Endometrial microvascular endothelial cells (primary cell): ENCODE measurements around the gene CTIF. TPM values are rescaled to one million over a fixed set of nuclear protein-coding genes. Genes with fewer than 3 reads are reported as not detected.
"Not testable (repeated sequence)": the region's sequence is repeated elsewhere in the genome, so short reads cannot be mapped to it uniquely, and the experiment has no call there.

Experiments used
- in situ Hi-C: cut with HindIII; loops from 2 replicates; pipeline ENCODE4 v1.10.0; 2017; ENCODE audit warnings: low sequenced_read_pairs, low pct_unique_long_range_greater_than_20kb; ENCODE audit errors: inconsistent ontology term
- total RNA-seq: library from RNA; depleted of rRNA; stranded (reverse); fragments of >200 nt; gene quantifications from one replicate; pipeline ENCODE4 v1.2.3, GENCODE V29; 2015; ENCODE audit errors: inconsistent ontology term

The CTIF gene
- total RNA-seq, 1 donor from 2014 or later: 13.2 TPM

DNA sequence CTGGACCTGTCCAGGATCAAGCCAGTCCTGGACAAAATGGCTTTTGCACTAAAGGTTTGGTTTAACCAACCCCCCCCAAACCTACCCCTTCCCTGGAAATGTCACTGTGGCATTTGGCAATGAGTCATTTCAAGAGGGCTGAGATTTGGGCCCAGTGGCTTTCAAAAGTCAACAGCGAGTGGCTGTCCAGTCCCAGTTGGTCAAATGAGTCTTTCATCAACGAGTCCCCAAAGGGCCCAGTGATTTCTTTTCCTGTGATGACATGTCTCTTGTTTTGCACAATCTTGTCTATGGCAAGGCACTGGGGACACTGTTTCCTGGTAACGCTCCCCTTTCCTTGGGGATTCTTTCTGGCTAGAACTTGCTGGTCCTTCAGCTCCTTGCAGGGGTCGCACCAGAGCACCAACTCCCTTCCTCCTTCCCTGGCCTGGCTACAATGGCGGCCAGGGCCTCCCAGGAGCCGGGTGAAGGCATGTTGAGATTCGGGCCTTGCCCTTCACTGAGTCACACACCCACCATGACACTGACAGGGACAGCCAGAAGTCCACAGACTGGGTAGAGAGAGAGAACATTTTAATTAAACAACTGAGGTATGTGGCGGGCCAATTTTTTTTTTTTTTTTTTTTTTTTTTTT is 324.7 kb downstream of the CTIF start:
- in situ Hi-C loops: no loop called here

DNA sequence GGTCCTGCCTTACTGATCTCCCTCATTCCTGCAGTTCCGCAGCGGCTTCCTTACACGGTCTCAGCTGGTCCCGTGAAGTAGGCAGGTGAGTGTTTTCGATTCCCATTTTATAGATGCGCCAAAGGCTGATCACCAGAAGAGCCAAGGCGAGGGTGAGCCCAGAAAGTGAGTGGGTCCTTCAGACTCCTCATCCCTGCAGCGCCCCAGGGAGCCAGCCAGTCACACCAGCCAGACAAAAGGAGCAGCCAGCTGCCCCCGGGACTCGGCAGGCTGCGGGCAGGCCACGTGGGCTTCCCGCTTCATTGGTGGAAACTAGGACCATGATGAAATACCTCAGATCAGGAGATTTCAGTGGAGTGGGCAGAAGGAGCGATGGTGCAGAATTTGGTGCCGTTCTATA is 326.0 kb downstream of the CTIF start:
- in situ Hi-C loops: no loop called here

DNA sequence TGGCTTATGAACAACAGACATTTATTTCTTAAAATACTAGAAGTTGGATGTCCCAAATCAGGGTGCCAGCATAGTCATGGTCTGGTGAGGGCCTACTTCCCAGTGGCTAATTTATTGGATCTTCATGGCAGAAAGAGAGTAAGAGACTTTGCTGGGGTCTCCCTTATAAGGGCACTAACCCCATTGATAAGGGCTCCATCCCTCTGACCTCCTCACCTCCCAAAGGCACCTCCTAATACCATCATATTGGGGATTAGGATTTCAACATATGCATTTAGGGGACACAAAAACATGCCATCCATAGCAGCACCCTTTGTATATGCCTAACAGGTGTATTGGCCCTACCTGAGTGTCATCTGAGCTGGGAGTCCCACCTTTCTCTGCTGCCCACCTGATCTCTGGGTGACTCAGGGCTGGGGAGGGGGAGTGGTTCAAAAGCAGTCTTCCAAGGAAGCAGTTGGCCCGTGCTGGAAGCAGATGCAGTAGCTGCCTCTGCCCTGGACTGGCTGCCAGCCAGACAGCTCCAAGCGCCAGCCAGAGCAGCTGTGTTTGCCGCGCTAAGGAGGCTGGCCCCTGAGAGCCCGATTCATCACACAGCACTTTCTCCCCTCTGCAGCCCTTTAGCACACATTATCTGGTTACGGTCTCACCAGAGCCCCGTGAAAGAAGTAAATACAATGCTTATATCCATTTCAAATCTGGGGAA is 327.4 kb downstream of the CTIF start:
- in situ Hi-C loops: no loop called here

GRCh38 chr18:48866856-48867255 is 328.0 kb downstream of the CTIF start:
- in situ Hi-C loops: no loop called here

- in situ Hi-C loops: no loop called here
Observed at GRCh38 chr18:48867978-48868377, 329.1 kb downstream of the CTIF start.

DNA sequence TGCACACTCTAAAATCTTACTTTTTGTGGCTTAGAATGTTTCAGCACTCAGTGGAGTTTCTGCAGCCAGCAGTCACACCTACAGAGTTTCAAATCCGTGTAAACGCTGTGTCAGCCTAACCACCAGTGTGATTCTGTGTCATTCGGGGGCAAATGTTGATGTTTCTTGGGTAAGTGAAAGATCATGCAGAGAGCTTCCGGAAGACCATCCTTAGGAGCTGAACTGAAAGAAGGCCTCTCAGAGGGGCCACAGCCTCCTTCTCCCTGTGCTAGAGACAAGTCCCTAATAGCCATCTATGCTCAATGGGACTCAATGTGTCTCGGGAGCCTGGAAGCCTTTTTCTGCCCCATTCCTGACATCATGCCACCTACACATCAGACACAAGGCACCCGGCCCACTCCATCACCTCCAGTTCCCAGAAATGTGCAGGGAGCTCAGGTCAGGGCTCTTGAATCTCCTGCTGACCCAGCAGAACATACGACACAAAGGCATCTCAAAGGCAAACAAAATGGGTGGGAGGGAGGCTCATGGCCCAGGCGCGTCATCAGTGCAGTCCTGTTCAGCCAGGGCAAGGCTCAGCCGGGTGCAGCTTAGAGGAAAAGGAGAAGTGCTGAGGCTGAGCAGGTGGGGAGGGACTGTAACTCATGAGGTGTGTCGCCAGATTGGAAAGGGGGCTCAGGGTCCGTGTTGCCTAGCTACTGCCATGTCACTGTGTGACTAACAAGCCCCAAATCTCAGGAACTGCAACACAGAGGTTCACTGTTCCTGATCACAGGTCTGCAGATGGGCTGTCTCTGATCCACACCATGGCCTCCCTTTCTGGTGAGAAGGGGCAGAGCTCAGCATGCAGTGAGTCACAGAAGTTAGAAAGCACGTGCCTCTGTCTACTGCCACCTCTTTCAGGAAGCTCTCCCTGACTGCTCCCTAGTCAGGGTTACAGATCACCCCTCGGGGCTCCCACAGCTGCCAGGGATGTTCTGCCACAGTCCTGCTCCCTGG is 329.9 kb downstream of the CTIF start:
- in situ Hi-C loops: no loop called here

GRCh38 chr18:48869591-48869990 is 330.8 kb downstream of the CTIF start:
- in situ Hi-C loops: no loop called here

GRCh38 chr18:48870926-48871325 is 332.1 kb downstream of the CTIF start:
- in situ Hi-C loops: not testable (repeated sequence)

- in situ Hi-C loops: no loop called here
Observed at GRCh38 chr18:48871391-48872166, 332.7 kb downstream of the CTIF start.

DNA sequence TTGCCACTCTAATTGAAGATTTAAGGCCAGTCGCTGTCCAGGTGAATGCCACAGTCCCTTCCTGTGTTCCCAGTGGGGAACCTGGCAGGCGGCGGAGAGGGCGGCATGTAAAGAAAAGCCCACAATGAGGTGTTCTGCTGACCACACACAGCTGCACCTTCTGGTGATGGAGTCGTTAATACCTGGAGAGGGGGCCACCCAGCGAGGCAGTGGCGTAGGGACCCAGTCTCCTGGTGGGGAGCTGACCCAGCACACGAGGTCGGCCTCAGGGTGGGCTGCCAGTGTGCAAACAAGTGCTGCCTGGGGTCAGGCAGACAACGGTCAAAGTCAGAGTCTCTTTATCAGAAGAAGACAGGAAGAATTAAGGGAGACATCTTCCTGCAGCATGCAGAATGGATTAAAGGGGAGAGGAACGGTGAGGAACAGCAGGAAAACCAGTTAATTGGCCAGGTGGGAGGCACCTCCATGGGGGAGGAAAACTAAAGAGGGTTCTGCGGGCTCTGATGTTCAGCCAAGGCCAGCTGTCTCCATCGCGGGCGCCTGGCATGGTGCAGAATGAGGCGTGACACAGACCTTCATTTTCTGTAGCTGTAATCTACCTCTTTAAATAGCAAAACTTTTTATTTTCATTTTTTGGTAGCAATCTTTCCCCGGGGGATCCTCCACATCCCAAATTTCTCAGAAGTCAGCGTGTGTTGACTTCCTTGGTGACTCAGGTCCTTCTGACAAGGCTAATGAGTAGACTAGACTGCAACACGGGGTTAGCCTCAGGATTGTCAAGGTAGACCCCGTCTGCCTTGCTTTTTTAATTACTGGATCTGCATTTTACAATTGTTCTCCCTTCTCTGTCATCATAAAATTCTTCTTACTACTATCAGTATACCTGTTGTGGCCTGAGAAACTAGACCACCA is 333.7 kb downstream of the CTIF start:
- in situ Hi-C loops: no loop called here

- in situ Hi-C loops: no loop called here
Observed at GRCh38 chr18:48874233-48874632, 335.4 kb downstream of the CTIF start.

GRCh38 chr18:48874701-48875162 is 335.9 kb downstream of the CTIF start:
- in situ Hi-C loops: no loop called here

- in situ Hi-C loops: no loop called here
Observed at GRCh38 chr18:48875314-48875941, 336.6 kb downstream of the CTIF start.

GRCh38 chr18:48875942-48876511 is 337.2 kb downstream of the CTIF start:
- in situ Hi-C loops: no loop called here

DNA sequence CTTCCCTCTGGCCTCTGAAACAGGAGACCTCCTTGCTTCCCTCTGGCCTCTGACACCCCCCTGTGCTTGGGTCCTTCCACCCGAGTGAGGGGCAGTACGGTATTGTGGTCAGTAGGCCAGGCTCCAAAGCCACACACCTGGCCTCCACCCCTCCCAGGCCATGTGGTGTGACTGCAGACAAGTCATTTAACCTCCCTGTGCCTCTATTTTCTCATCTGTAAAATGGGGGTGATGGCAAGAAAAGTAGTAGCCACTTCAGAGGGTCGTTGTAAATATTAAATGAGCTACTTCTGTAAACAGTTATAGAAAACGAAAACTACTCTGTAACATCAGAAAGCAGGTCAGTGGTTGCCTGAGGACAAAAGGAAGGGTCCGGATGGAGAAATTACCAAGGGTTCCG is 337.8 kb downstream of the CTIF start:
- in situ Hi-C loops: no loop called here

DNA sequence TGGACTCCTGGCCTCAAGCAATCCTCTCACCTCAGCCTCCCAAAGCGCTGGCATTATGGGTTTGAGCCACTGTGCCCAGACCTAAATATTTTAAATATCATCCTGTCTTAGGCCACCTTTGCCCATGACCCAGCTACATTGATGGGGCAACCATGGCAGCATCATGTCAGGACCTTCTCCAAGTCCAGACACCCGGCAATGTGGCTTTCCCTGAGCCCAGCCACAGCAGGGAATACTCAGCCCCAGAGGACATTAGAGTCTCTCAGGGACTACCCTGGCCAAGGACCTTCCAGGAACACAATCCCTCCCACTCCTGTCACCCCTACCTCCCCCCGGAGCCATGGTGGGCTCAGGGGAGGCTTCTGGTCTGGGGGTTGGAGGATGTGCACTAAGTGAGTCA is 339.1 kb downstream of the CTIF start:
- in situ Hi-C loops: no loop called here

- in situ Hi-C loops: no loop called here
Observed at GRCh38 chr18:48878471-48878870, 339.6 kb downstream of the CTIF start.
